LHCN-M2 (cell line): ENCODE results near the gene PDHB. TPM values are rescaled to one million over a fixed set of nuclear protein-coding genes. Genes with fewer than 3 reads are reported as not detected.
"Not testable (repeated sequence)": the region's sequence is repeated elsewhere in the genome, so short reads cannot be mapped to it uniquely, and the experiment has no call there.

ENCODE experiments used
- DNase-seq: peaks from one replicate; pipeline ENCODE4 v3.0.0-alpha.2; 2012; ENCODE audit warnings: low read depth
- polyA plus RNA-seq: library from polyadenylated mRNA; unstranded; fragments of >200 nt; gene quantifications from one replicate; pipeline ENCODE4 v1.2.1, GENCODE V29; 2012; ENCODE audit warnings: missing spikeins
- total RNA-seq: library from RNA; depleted of rRNA; stranded (reverse); fragments of >200 nt; gene quantifications from 2 replicates; pipeline ENCODE4 v1.2.3, GENCODE V29; 2014; rRNA removed

PDHB gene
- total RNA-seq = 111 and 150 TPM in 2 replicates
- polyA plus RNA-seq = 95.0 TPM

DNA sequence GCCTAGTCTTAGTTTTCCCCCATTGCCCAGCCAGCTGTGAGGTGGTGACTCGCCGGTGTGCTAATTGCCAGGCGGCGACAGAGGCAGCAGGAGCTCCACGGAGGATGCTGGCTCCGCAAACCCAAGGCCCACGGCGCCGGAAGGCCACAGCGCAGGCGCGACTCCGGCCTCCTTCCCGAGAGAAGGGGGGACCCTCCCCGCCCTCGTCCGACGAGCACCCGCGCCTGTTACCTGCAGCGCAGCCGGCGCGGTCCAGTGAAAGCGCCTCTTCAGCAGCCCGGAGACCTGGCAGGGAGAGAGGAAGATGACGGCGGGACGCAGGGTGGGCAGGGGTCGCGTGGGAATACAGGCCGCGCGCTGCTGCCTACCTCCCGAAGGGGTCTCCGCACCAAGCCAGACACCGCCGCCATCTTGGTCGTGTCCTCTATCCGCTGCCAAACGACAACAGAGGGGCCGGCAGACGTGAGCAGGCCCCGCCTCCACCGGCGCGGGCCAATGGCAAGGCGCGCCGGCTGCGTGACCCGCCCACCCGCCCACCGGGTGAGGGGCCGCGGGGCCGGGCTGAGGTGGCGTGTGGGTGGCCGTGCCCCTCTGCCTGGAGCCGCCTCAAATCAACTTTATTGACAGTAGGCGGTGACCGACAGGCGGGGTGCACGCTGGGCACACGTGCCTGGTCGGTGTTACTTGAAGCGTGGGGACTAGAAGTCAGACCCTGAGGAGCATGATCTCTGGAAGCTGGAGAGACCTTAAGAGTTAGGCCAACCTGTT lies at the start of gene PDHB:
TSS of gene PDHB (minus strand) at position 433 of the 768 bp plus-strand sequence. CDS start at position 410, 23 bp downstream.
- peak; percentile 87 for DNase-seq

GRCh38 chr3:58482917-58483636 lies 49.4 kb upstream of the PDHB start:
- no peak for DNase-seq

- DNase-seq = no peak
Measured at GRCh38 chr3:58480309-58480708, 46.7 kb upstream of the PDHB start.

DNA sequence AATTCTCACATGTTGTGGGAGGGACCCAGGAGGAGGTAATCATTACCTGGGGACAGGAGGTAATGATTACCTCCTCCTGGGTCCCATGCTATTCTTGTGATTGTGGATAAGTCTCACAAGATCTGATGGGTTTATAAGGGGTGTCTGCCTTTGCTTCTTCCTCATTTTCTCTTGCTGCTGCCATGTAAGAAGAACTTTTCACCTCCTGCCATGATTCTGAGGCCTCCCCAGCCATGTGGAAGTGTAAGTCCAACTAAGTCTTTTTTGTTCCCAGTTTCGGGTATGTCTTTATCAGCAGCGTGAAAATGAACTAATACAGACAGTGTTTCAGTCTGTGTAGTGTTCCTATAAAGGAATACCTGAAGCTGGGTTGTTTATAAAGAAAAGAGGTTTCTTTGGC lies 45.1 kb upstream of the PDHB start:
- no peak for DNase-seq

DNA sequence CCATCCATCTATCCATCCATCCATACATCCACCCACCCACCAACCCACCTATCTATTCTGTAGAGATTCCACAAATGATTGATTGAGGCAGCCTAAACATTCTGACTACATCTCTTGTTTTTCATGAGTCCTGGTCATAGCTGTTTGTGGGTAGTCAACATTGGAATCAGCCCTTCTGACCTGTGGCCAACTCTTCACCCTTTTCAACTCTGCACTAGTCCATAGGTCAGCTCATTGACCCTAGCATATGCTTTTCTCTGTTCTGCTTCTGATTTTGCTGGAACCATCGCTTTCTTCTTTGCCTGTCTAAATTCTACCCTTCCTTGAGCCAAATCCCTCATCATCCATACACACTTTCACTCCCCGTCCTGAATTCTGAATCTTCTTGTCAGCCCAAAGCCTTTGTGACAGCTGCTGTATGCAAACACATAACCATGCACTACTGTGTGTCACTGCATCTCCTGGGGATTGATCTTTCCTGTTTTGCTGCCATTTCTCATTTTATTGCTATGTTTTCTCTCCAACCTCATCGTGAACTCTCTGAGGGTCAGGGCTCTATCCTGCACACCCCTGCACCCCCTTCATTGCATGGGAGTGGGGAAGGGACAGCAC lies 41.4 kb upstream of the PDHB start:
- peak; percentile 71 for DNase-seq

GRCh38 chr3:58474348-58474911 lies 40.8 kb upstream of the PDHB start:
- no peak for DNase-seq

DNA sequence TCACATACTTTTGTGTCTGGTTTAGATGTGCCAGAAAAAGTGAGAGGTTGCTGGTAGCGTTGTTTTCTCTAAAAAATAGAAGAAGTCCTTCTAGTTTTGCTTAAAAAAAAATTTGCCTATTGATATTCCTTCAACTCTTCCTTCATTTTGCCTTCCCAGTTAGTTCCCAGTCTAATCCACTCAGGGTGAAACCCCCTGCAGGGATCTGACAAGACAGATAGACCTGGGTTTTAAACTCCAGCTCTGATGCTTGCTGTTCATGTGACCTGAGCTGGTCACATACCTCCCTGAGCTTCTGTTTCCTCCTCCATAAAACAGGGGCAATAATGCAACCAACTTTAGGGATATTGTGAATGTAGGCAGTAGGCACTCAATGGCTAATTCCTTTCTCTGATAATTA lies 39.6 kb upstream of the PDHB start:
- DNase-seq = no peak

DNA sequence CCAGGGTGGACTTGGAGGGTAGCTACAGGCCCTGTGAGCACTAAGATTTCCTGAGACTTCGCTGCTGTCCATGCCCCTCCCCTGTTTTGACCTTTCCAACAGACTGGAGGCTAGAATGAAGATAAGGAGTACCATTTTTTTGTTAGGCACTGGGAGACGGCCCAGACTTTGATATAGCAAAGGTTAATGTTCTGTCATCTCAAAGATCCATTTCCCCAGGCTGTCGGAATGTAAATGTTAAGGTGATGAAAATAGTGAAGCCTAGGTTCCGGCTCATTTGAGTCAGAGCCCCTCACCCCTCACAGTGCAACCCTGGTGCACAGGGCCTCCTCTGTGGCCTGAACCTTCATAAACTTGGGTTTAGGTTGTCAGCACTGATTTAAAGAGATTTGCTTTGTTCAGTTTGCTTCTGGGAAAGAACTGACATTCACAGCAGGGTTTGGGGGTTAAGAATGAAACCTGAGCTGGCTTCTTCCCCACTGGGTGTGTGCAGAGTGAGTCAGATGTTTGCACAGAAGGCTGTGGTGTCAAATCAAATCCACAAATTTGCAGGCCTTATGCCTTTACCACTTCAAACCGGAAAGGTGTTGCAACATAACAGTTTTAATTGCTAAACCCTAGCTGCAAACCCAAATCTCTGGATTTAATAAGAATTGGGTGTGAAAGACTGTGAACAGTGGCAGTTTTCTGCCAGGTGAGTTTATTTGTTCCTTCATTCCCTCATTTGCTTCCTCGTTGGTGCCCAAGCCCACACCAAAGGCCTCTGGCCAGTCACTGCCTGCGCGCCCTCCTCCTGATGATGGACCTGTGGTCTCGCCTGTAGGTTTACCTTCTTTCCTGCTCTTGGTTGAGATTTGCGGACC lies 37.6 kb upstream of the PDHB start:
- DNase-seq = peak; percentile 96

GRCh38 chr3:58470363-58471024 lies 36.9 kb upstream of the PDHB start:
- no peak for DNase-seq

DNA sequence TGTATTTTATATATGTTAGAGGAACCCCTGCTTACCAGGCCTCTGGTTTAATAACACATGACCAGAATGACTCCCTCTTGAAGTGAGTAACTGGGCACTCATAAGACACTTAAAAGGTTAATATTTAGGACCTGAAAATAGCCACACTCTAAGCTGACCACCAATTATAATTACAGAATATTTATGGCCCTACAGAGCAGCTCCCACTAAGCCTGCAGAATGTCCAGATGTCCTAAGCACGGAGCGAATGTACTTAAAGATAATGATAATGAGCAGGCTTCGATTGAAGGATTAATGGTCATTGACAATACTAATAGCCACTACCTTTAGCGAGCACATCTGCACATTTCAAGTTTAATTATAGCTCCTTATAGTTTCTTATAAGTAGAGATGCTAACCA lies 35.5 kb upstream of the PDHB start:
- DNase-seq = no peak

- no peak for DNase-seq
Measured at GRCh38 chr3:58466899-58467563, 33.4 kb upstream of the PDHB start.

DNA sequence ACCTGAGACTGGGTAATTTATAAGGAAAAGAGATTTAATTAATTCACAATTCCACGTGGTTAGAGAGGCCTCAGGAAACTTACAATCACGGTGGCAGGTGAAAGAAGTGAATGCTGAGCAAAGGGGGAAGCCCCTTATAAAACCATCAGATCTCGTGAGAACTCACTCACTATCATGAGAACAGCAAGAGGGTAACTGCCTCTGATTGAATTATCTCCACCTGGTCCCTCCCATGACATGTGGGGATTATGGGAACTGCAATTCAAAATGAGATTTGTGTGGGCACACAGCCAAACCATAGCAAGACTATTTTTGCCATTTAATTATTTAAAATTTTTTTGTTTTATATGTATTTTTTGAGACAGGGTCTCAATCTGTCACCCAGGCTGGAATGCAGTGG lies 31.2 kb upstream of the PDHB start:
- no peak for DNase-seq

- no peak for DNase-seq
Measured at GRCh38 chr3:58463942-58464271, 30.3 kb upstream of the PDHB start.

DNA sequence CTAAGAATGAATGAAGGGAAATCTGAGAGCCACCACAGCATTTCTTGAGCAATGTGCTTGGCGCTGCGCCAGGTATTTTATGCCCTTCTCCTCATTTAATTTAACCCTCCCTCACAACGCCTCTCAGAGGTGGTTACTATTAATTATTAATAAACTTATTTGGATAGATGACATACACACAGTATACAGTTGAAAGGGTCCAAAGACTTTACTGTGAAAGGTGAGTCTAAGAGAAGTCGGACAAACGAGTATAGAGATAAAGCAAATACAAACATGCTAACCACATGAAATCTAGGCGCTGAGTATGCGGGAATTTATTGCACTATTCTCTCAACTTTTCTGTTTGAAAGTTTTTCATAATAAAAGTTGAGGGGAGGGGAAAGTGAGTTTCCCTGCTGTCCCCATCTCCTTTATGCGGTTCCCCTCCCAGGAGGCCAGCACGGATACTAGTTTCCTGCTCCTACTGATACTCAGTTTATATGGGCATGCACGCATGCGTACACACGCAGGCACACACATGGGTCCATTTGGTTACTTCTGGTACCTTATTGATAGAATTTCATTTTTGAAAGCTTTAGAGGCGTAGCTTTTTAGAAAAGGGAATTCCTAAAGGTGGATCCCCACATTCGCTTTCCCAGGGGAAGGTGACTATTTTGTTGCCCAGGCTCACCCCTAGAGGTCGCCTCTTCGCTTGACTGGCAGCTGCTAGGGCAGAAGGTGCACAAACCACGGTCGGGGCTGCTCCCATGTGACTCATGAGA lies 29.7 kb upstream of the PDHB start:
- peak; percentile 94 for DNase-seq

GRCh38 chr3:58462829-58463180 lies 29.2 kb upstream of the PDHB start:
- no peak for DNase-seq

DNA sequence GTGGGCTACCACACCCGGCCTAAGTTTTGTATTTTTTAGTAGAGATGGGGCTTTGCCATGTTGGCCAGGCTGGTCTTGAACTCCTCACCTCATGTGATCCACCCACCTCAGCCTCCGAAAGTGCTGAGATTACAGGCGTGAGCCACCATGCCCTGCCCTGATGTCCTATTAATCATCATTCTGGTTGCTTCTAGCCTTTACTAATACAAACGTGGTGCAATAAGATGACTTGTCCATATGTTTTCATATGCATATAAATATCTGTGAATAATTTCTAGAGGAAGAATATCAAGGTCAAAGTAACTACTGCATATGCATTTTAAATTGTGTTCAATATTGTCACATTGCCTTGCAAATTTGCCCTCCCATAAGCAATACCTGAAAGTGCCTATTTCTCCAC lies 25.5 kb upstream of the PDHB start:
- DNase-seq = no peak

DNA sequence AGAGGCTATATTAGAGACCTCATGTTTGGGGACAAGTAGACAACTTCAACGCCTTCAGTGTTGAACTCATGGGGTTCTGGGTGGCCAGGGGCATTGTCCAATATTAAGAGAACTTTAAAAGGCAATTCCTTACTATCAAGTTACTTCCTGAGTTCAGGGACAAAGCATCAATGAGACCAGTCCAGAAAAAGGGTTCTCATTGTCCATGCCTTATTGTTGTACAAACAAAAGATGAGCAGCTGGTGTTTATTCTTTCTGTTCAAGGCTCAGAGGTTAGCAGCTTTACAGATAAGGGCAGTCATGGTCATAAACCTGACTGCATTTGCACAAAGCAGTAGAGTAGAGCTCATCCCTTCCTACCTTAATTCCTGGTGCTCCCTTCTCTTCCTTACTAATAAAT lies 18.5 kb upstream of the PDHB start:
- no peak for DNase-seq

DNA sequence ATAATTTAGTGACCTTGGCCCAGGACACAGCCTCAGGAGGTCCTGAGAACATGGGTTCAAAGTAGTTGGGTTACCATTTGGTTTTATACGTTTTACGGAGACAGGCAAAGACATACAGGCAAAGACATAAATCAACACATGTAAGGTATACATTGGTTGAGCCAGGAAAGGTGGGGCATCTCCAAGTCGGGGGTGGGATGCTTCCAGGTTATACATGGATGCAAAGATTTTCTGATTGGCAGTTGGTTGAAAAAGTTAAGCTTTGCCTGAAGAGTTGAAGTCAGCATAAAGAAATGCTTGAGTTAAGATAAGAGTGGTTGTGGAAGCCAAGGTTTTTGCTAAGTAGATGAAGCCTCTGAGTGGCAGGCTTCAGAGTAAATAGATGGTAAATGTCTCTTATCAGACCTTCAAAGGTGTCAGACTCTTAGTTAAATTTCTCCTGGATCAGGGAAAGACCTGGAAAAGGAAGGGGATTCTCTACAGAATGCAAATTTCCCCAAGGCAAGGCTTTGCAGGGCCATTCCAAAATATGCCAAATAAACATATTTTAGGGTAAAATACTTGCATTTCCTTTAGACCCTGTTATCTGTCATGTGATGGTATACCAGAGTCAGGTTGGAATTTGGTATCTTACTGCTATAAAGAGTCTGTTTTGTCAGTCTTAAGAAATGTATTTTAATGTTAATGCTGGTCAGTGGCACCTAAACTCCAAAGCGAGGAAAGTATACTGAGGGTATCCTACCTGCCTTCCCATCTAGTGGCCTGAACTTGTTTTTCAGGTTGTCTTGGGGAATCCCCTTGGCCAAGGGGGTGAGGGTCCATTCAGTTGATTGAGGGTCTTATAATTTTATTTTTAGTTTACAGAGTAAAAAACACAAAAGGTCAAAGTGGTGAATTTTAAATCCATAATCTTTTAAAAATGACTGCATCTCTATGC lies 8.2 kb upstream of the PDHB start:
- no peak for DNase-seq

GRCh38 chr3:58440996-58441355 lies 7.3 kb upstream of the PDHB start:
- not testable (repeated sequence) for DNase-seq
